Retinal pigment epithelial cell (primary cell): Measurements from ENCODE around the gene UQCR11.
"Not testable (repeated sequence)": the region's sequence is repeated elsewhere in the genome, so short reads cannot be mapped to it uniquely, and the experiment has no call there.

ENCODE experiments used
- DNase-seq: peaks from one replicate; pipeline ENCODE4 v3.0.0-alpha.2; 2010; ENCODE audit warnings: low read depth
- H3K4me3 ChIP-seq: 2 replicates; pipeline ENCODE4 v1.5.1; 2011; ENCODE audit warnings: mild to moderate bottlenecking, low read length, control low read depth, moderate library complexity
- CTCF ChIP-seq: conservative IDR thresholded peaks from 2 replicates; pipeline ENCODE4 v1.5.1; 2011; ENCODE audit warnings: low read depth, low read length, control low read depth, inconsistent platforms

Gene UQCR11

GRCh38 chr19:1646149-1646548, 40.9 kb upstream of the UQCR11 start:
- no peak for DNase-seq
- TF ChIP-seq CTCF = no peak
- no peak overlapping the region for H3K4me3 ChIP-seq

GRCh38 chr19:1645299-1645698, 40.0 kb upstream of the UQCR11 start:
- DNase-seq = no peak
- H3K4me3 ChIP-seq = no peak overlapping the region
- no peak for TF ChIP-seq CTCF

- DNase-seq = no peak
- TF ChIP-seq CTCF = no peak
- no peak overlapping the region for H3K4me3 ChIP-seq
These were observed 38.8 kb upstream of the UQCR11 start for GRCh38 chr19:1644070-1644469.

- not testable (repeated sequence) for H3K4me3 ChIP-seq, DNase-seq
These were observed 35.7 kb upstream of the UQCR11 start for GRCh38 chr19:1640893-1641448.

GRCh38 chr19:1636325-1637236, 31.3 kb upstream of the UQCR11 start:
- DNase-seq = no peak
- H3K4me3 ChIP-seq = no peak overlapping the region
- TF ChIP-seq CTCF = no peak

- no peak for DNase-seq
- H3K4me3 ChIP-seq = no peak overlapping the region
- TF ChIP-seq CTCF = no peak
These were observed 29.6 kb upstream of the UQCR11 start for GRCh38 chr19:1634938-1635243.

GRCh38 chr19:1634242-1634937, 29.1 kb upstream of the UQCR11 start:
- DNase-seq = no peak
- no peak overlapping the region for H3K4me3 ChIP-seq
- TF ChIP-seq CTCF = no peak
